ENCODE results near the gene DAPL1. TPM values are rescaled to one million over a fixed set of nuclear protein-coding genes. Genes with fewer than 3 reads are reported as not detected.

Gene DAPL1
- total and polyA plus RNA-seq, 2 experiments from 2014 or later: not detected

DNA sequence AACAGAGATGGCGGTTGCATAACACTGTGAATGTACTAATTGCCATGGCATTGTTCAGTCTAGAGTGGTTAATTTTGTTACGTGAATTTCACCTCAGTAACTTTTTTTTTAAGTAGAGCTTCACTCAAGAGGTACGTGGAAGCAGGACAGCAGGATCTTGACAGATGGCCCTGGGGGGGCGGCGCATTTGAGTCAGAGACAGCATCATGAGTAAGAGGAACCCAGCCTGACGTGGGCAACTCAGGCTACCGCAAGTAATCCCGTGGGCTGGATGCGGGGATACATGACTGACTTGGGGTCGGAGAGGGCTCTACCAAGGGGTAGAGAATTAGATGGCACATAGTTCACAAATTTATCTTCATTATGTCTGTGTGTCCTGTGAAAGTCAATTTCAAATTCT lies 38.1 kb upstream of the DAPL1 start:
- Histone ChIP-seq H3K36me3 (replicated peaks; ENCODE audit: insufficient read depth, low read depth) (no peaks in the 10 kb centered on the region), H3K4me1 (ENCODE audit: insufficient read depth) (peaks cover 6% of the 10 kb centered on the region), H3K9me2 (replicated peaks; ENCODE audit: insufficient read depth) (no peaks in the 10 kb centered on the region), H3K27ac (no peak overlapping the region), H4K20me1 (ENCODE audit: insufficient read depth, poor library complexity, severe bottlenecking) (no peaks in the 10 kb centered on the region), H2AFZ (no peak overlapping the region), H3K27me3 (no peaks in the 10 kb centered on the region), H3K4me3 (no peak overlapping the region), H3K4me2 (no peak overlapping the region), H3K9me3 (ENCODE audit: low read depth) (no peaks in the 10 kb centered on the region), H3K79me2 (no peaks in the 10 kb centered on the region)
- TF ChIP-seq EZH2phosphoT487 (IDR thresholded peaks at IDR 0.05; ENCODE audit: low read depth, severe bottlenecking, unreplicated experiment) (no peak), EZH2 (IDR thresholded peaks at IDR 0.05; ENCODE audit: borderline replicate concordance) (no peak)
- TF ChIP-seq, protein P1, sequence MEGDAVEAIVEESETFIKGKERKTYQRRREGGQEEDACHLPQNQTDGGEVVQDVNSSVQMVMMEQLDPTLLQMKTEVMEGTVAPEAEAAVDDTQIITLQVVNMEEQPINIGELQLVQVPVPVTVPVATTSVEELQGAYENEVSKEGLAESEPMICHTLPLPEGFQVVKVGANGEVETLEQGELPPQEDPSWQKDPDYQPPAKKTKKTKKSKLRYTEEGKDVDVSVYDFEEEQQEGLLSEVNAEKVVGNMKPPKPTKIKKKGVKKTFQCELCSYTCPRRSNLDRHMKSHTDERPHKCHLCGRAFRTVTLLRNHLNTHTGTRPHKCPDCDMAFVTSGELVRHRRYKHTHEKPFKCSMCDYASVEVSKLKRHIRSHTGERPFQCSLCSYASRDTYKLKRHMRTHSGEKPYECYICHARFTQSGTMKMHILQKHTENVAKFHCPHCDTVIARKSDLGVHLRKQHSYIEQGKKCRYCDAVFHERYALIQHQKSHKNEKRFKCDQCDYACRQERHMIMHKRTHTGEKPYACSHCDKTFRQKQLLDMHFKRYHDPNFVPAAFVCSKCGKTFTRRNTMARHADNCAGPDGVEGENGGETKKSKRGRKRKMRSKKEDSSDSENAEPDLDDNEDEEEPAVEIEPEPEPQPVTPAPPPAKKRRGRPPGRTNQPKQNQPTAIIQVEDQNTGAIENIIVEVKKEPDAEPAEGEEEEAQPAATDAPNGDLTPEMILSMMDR (IDR thresholded peaks at IDR 0.05; ENCODE audit: poor library complexity): no peak
- WGBS (ENCODE audit: low lambda C conversion rate, missing lambda C conversion rate): 94% methylated on average over 10 of the region's 10 CpGs
- no peak for DNase-seq (ENCODE audit: low spot score)

GRCh38 chr2:158760887-158761286 lies 34.2 kb upstream of the DAPL1 start:
- Histone ChIP-seq H3K27ac (no peak overlapping the region), H3K27me3 (no peaks in the 10 kb centered on the region), H3K9me3 (ENCODE audit: low read depth) (no peaks in the 10 kb centered on the region), H4K20me1 (ENCODE audit: insufficient read depth, poor library complexity, severe bottlenecking) (no peaks in the 10 kb centered on the region), H3K79me2 (no peaks in the 10 kb centered on the region), H3K4me1 (ENCODE audit: insufficient read depth) (no peaks in the 10 kb centered on the region), H3K4me2 (no peak overlapping the region), H3K36me3 (replicated peaks; ENCODE audit: insufficient read depth, low read depth) (no peaks in the 10 kb centered on the region), H3K9me2 (replicated peaks; ENCODE audit: insufficient read depth) (no peaks in the 10 kb centered on the region), H2AFZ (no peak overlapping the region), H3K4me3 (no peak overlapping the region)
- WGBS (ENCODE audit: low lambda C conversion rate, missing lambda C conversion rate): 95% methylated on average over 1 of the region's 1 CpG
- no peak for DNase-seq (ENCODE audit: low spot score)
- TF ChIP-seq, protein P1 (IDR thresholded peaks at IDR 0.05; ENCODE audit: poor library complexity): no peak
- TF ChIP-seq EZH2phosphoT487 (IDR thresholded peaks at IDR 0.05; ENCODE audit: low read depth, severe bottlenecking, unreplicated experiment) (no peak), EZH2 (IDR thresholded peaks at IDR 0.05; ENCODE audit: borderline replicate concordance) (no peak)

DNA sequence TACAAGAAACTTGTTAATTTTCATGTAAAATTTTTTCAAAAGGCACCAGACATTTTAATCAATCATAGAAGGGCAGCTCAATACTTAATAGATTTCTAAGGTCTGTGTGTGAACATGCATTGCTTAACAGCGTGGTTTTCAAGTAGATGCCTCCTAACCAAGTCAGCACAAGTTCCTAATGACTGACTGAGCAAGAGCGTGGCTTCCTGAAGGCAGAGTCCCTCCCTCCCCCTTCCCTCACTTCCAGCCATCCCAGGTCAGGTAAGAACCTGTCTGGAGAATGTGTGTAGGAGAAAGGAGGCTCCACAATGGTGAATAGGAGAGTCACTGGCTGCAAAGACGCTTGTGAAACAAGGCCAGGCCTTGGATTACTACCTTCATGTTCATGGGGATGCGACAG lies 33.5 kb upstream of the DAPL1 start:
- Histone ChIP-seq H2AFZ (no peak overlapping the region), H3K79me2 (no peaks in the 10 kb centered on the region), H3K4me2 (no peak overlapping the region), H3K27ac (no peak overlapping the region), H3K27me3 (no peaks in the 10 kb centered on the region), H3K4me3 (no peak overlapping the region), H3K9me2 (replicated peaks; ENCODE audit: insufficient read depth) (no peaks in the 10 kb centered on the region), H3K4me1 (ENCODE audit: insufficient read depth) (no peaks in the 10 kb centered on the region), H3K9me3 (ENCODE audit: low read depth) (no peaks in the 10 kb centered on the region), H4K20me1 (ENCODE audit: insufficient read depth, poor library complexity, severe bottlenecking) (no peaks in the 10 kb centered on the region), H3K36me3 (replicated peaks; ENCODE audit: insufficient read depth, low read depth) (no peaks in the 10 kb centered on the region)
- DNase-seq (ENCODE audit: low spot score): no peak
- 74% methylated on average over 4 of the region's 4 CpGs for WGBS (ENCODE audit: low lambda C conversion rate, missing lambda C conversion rate)
- TF ChIP-seq EZH2phosphoT487 (IDR thresholded peaks at IDR 0.05; ENCODE audit: low read depth, severe bottlenecking, unreplicated experiment): no peak
- TF ChIP-seq, protein P1 (IDR thresholded peaks at IDR 0.05; ENCODE audit: poor library complexity): no peak
- no peak for TF ChIP-seq EZH2 (IDR thresholded peaks at IDR 0.05; ENCODE audit: borderline replicate concordance)

GRCh38 chr2:158762336-158762735 lies 32.8 kb upstream of the DAPL1 start:
- Histone ChIP-seq H3K36me3 (replicated peaks; ENCODE audit: insufficient read depth, low read depth) (no peaks in the 10 kb centered on the region), H3K27ac (no peak overlapping the region), H3K9me3 (ENCODE audit: low read depth) (no peaks in the 10 kb centered on the region), H4K20me1 (ENCODE audit: insufficient read depth, poor library complexity, severe bottlenecking) (no peaks in the 10 kb centered on the region), H3K4me1 (ENCODE audit: insufficient read depth) (no peaks in the 10 kb centered on the region), H3K4me2 (no peak overlapping the region), H3K4me3 (no peak overlapping the region), H3K9me2 (replicated peaks; ENCODE audit: insufficient read depth) (no peaks in the 10 kb centered on the region), H2AFZ (no peak overlapping the region), H3K79me2 (no peaks in the 10 kb centered on the region), H3K27me3 (no peaks in the 10 kb centered on the region)
- TF ChIP-seq EZH2phosphoT487 (IDR thresholded peaks at IDR 0.05; ENCODE audit: low read depth, severe bottlenecking, unreplicated experiment): no peak
- TF ChIP-seq, protein P1 (IDR thresholded peaks at IDR 0.05; ENCODE audit: poor library complexity): no peak
- TF ChIP-seq EZH2 (IDR thresholded peaks at IDR 0.05; ENCODE audit: borderline replicate concordance): no peak
- no peak for DNase-seq (ENCODE audit: low spot score)
- WGBS (ENCODE audit: low lambda C conversion rate, missing lambda C conversion rate): 92% methylated on average over 3 of the region's 3 CpGs

Measured in hepatocyte (in vitro differentiated cells).